K562 (cell line): ENCODE results near the gene KCNC4. TPM values are rescaled to one million over a fixed set of nuclear protein-coding genes. Genes with fewer than 3 reads are reported as not detected.

Experiments
- ATAC-seq: fragments of 200-7000 bp; cut with Tn5 transposase; 3 replicates; pipeline ENCODE4 v1.9.1; 2020; ENCODE audit warnings: moderate library complexity
- BruUV-seq: library from RNA; stranded (reverse); fragments of 400-500 nt; replicated peaks from 2 replicates; lab custom pipeline; 2021; lab: Mats Ljungman, UMichigan
- CTCF ChIA-PET: fragments of 300-600 bp; formaldehyde crosslinking; extraction: SDS; loops from one replicate; lab custom pipeline; 2021; ENCODE audit warnings: low intra/inter-chr PET ratio; lab: Yijun Ruan, JAX
- POLR2A ChIA-PET: fragments of 300-600, 350-650 bp; sonication (Branson Sonifier 250); formaldehyde crosslinking; extraction: SDS; loops from one replicate; lab custom pipeline; 2021; ENCODE audit warnings: antibody characterized with exemption, inconsistent platforms; lab: Yijun Ruan, JAX
- DNase-seq, 4 experiments: peaks; one replicate each; pipeline versions ENCODE4 v3.0.0 to v3.0.0-alpha.2; 2011 to 2018; ENCODE audit warnings: low spot score in 3 of 4, mixed read lengths in 3 of 4; ENCODE audit errors: extremely low read depth in 1 of 4
- FAIRE-seq: peaks from 2 replicates; lab custom pipeline; 2011; peaks lifted over from hg19 to GRCh38; lab: Jason Lieb, UNC
- H2AFZ ChIP-seq: 2 replicates; pipeline ENCODE4 v1.6.0; 2011; ENCODE audit warnings: low read depth, low read length, control low read depth, inconsistent platforms
- H3K27ac ChIP-seq: fragments of 200-600 bp; 3 replicates; pipeline ENCODE4 v1.8.0; 2011; ENCODE audit warnings: low read depth, mild to moderate bottlenecking, control low read depth, inconsistent platforms, low read length, moderate library complexity, mixed read lengths; ENCODE audit errors: extremely low read depth
- H3K27me3 ChIP-seq, 2 experiments: fragments of 300-600 bp in 1 of 2; 2 replicates in 1 of 2; 3 replicates in 1 of 2; pipeline versions ENCODE4 v1.6.0 to v1.8.0; 2011; ENCODE audit warnings: inconsistent platforms in 2 of 2, low read length in 2 of 2, mild to moderate bottlenecking in 1 of 2, mixed read lengths in 1 of 2, moderate library complexity in 1 of 2; ENCODE audit not compliant: control insufficient read depth in 2 of 2, insufficient read depth in 2 of 2
- H3K36me3 ChIP-seq: fragments of 300-600 bp; 3 replicates; pipeline ENCODE4 v1.8.0; 2011; ENCODE audit warnings: mild to moderate bottlenecking, low read length, inconsistent platforms; ENCODE audit not compliant: control insufficient read depth, insufficient read depth
- H3K4me1 ChIP-seq, 2 experiments: fragments of 200-600 bp in 1 of 2; replicated peaks in 1 of 2; 2 replicates in 1 of 2; 3 replicates in 1 of 2; pipeline versions ENCODE4 v1.5.1 to v1.8.0; 2011; ENCODE audit warnings: inconsistent platforms in 2 of 2, low read length in 2 of 2, mild to moderate bottlenecking in 1 of 2, mixed read lengths in 1 of 2, moderate library complexity in 1 of 2; ENCODE audit not compliant: control insufficient read depth in 2 of 2, insufficient read depth in 2 of 2
- H3K4me2 ChIP-seq: 2 replicates; pipeline ENCODE4 v1.6.1; 2011; ENCODE audit warnings: low read length, control low read depth, inconsistent platforms, mixed read lengths; ENCODE audit not compliant: insufficient read depth
- H3K4me3 ChIP-seq: fragments of 200-600 bp; sonication (generic), shearing (Covaris generic); 2 replicates; pipeline ENCODE4 v1.5.1; 2016; ENCODE audit warnings: control low read depth, inconsistent platforms
- H3K79me2 ChIP-seq: fragments of 200-600 bp; 3 replicates; pipeline ENCODE4 v1.8.0; 2011; ENCODE audit warnings: low read length, inconsistent platforms; ENCODE audit not compliant: control insufficient read depth, insufficient read depth
- H3K9ac ChIP-seq, 2 experiments: 2 replicates each; pipeline versions ENCODE4 v1.6.0 to v1.6.1; 2011; ENCODE audit warnings: low read depth in 2 of 2, low read length in 2 of 2, control low read depth in 1 of 2, inconsistent platforms in 1 of 2, mild to moderate bottlenecking in 1 of 2, mixed read lengths in 1 of 2; ENCODE audit not compliant: insufficient read depth in 1 of 2
- H3K9me1 ChIP-seq: one replicate; pipeline ENCODE4 v1.6.0; 2011; ENCODE audit warnings: inconsistent platforms, mild to moderate bottlenecking, low read length, moderate library complexity; ENCODE audit not compliant: control insufficient read depth, insufficient read depth
- H3K9me3 ChIP-seq: replicated peaks from 2 replicates; pipeline ENCODE4 v1.5.1; 2011; ENCODE audit warnings: low read depth, low read length, inconsistent platforms; ENCODE audit not compliant: control insufficient read depth, insufficient read depth
- H4K20me1 ChIP-seq: replicated peaks from 2 replicates; pipeline ENCODE4 v1.6.1; 2011; ENCODE audit warnings: low read length, inconsistent platforms, mixed read lengths; ENCODE audit not compliant: control insufficient read depth, insufficient read depth
- CBX1 ChIP-seq: sonication (generic); IDR thresholded peaks from 2 replicates; pipeline ENCODE4 v1.6.1; 2016; ENCODE audit warnings: antibody characterized with exemption, low read depth, mild to moderate bottlenecking
- NFIC ChIP-seq: fragments of 450-650 bp; IDR thresholded peaks from 2 replicates; pipeline ENCODE4 v1.6.1; 2017; ENCODE audit warnings: mild to moderate bottlenecking, inconsistent platforms
- NR0B1 ChIP-seq: fragments of 450-650 bp; IDR thresholded peaks from one replicate; pipeline ENCODE4 v1.6.1; 2018; ENCODE audit warnings: mild to moderate bottlenecking, moderate library complexity; ENCODE audit not compliant: partially characterized antibody
- TEAD1 ChIP-seq, 2 experiments: fragments of 450-650 bp in 1 of 2; sonication (generic) in 1 of 2; formaldehyde crosslinking; IDR thresholded peaks; 2 replicates each; pipeline versions ENCODE4 v1.4.0 to v1.8.0; 2020 to 2022; ENCODE audit warnings: mild to moderate bottlenecking in 2 of 2, missing genetic modification reagents in 1 of 2
- WGBS: fragments of 100-300 bp; shearing (Covaris generic); methylation state at CpG from one replicate; pipeline ENCODE4 v1.1.6; 2016; ENCODE audit warnings: low coverage, mixed read lengths; ENCODE audit not compliant: insufficient coverage; ENCODE audit errors: missing lambda C conversion rate; 5-methylcytosine and 5-hydroxymethylcytosine counted together
- in situ Hi-C: fragments of 300-500 bp; cut with MboI; formaldehyde crosslinking; loops from 4 replicates; pipeline ENCODE4 v1.15.0; 2018; ENCODE audit warnings: inconsistent platforms, mixed read lengths
- intact Hi-C: fragments of 100-400 bp; cut with micrococcal nuclease; formaldehyde crosslinking; loops from 2 replicates; pipeline ENCODE4 v1.14.2; 2022
- polyA plus RNA-seq, 8 experiments: library from polyadenylated mRNA; depleted of rRNA in 4 of 8; stranded (reverse) in 5 of 8; unstranded in 3 of 8; fragments of >200 nt; fragmentation: Nextera tagmentation in 2 of 8; fragmentation: Illumina TruSeq in 1 of 8; extraction: Ambion mirVana in 2 of 8; extraction: Trizol in 1 of 8; gene quantifications; 2 replicates each; pipeline versions ENCODE4 v1.2.1 to v1.2.3, GENCODE V29; 2011 to 2014; ENCODE audit warnings: inconsistent platforms in 1 of 8, missing spikeins in 1 of 8
- total RNA-seq, 7 experiments: library from RNA; depleted of rRNA in 6 of 7; stranded (reverse); fragments of >200 nt in 6 of 7; fragmentation: Illumina TruSeq in 2 of 7; extraction: Trizol in 2 of 7; gene quantifications; 2 replicates each; pipeline versions ENCODE4 v1.2.1 to v1.2.3, GENCODE V29; 2011 to 2021; ENCODE audit warnings: low replicate concordance in 1 of 7

KCNC4 gene
- total and polyA plus RNA-seq, 9 of the 15 experiments (the other 6 are each of a cell fraction or from before 2014, with no cell fraction given): 0.07 to 1.8 (median 0.73) TPM

GRCh38 chr1:110189181-110189580, 20.9 kb upstream of the KCNC4 start:
- Histone ChIP-seq H3K4me3 (no peak overlapping the region), H3K36me3 (no peaks in the 10 kb centered on the region), H3K9ac (no peak overlapping the region), H2AFZ (no peak overlapping the region), H3K27ac (no peak overlapping the region), H3K4me1 (no peaks in the 10 kb centered on the region), H3K4me2 (no peak overlapping the region), H3K27me3 (peaks cover 41 to 77% of the 10 kb centered on the region in 2 experiments)
- in situ Hi-C loops: no loop called here
- BruUV-seq: no TSS peak
- POLR2A ChIA-PET: no interaction called here
- ATAC-seq: no peak
- TF ChIP-seq NR0B1: no peak
- TF ChIP-seq TEAD1 (CRISPR knock-in tag; IDR thresholded peaks at IDR 0.05): no peak
- TF ChIP-seq, all 486 proteins: peak for 0
- H3K9me1 ChIP-seq: no peaks in the 10 kb centered on the region
- peaks cover 5% of the 10 kb centered on the region; the same call in 1 of the 2 replicates for H4K20me1 ChIP-seq
- DNase-seq (no peak), FAIRE-seq (no peak)
- intact Hi-C loops: no loop called here
- no peaks in the 10 kb centered on the region for H3K9me3 ChIP-seq
- WGBS: 0% methylated on average over 6 of the region's 6 CpGs
- H3K79me2 ChIP-seq: no peaks in the 10 kb centered on the region
- CTCF ChIA-PET: no interaction called here

- CTCF ChIA-PET: interaction anchor here (0.6 kb wide), 1 partner anchor 305 kb away, joined by 3 read pairs; no protein-coding TSS in a partner anchor
- Histone ChIP-seq H3K27ac (no peak overlapping the region), H3K36me3 (no peaks in the 10 kb centered on the region), H3K9ac (no peak overlapping the region), H3K79me2 (no peaks in the 10 kb centered on the region), H3K9me3 (no peaks in the 10 kb centered on the region), H2AFZ (no peak overlapping the region), H3K27me3 (peaks cover 39 to 77% of the 10 kb centered on the region in 2 experiments), H3K4me2 (no peak overlapping the region), H3K4me3 (no peak overlapping the region), H3K4me1 (no peaks in the 10 kb centered on the region), H3K9me1 (no peaks in the 10 kb centered on the region), H4K20me1 (no peaks in the 10 kb centered on the region; the same call in 1 of the 2 replicates)
- ATAC-seq (no peak), FAIRE-seq (no peak), DNase-seq (no peak)
- POLR2A ChIA-PET: no interaction called here
- no TSS peak for BruUV-seq
- intact Hi-C loops: no loop called here
- TF ChIP-seq NFIC (peak; percentile 24; the same call in 1 of the 2 replicates), CBX1 (no peak)
- in situ Hi-C loops: no loop called here
- WGBS: 0% methylated on average over 8 of the region's 8 CpGs
These were observed 19.7 kb upstream of the KCNC4 start for GRCh38 chr1:110190282-110190929.
